Astrocyte (in vitro differentiated cells and primary cell): ENCODE measurements around the gene PYGM. TPM values are rescaled to one million over a fixed set of nuclear protein-coding genes. Genes with fewer than 3 reads are reported as not detected.

Experiments
- DNase-seq: peaks from one replicate; pipeline ENCODE4 v3.0.0-alpha.2; 2010; ENCODE audit warnings: low read depth
- FAIRE-seq: peaks from 2 replicates; lab custom pipeline; 2011; peaks lifted over from hg19 to GRCh38; lab: Jason Lieb, UNC
- H2AFZ ChIP-seq: 2 replicates; pipeline ENCODE4 v1.6.0; 2012; ENCODE audit warnings: low read depth, low read length, inconsistent platforms
- H3K27ac ChIP-seq: 2 replicates; pipeline ENCODE4 v1.5.1; 2011; ENCODE audit warnings: low read depth, low read length, inconsistent platforms
- H3K27me3 ChIP-seq: 2 replicates; pipeline ENCODE4 v1.6.0; 2011; ENCODE audit warnings: low read length, inconsistent platforms; ENCODE audit not compliant: insufficient read depth
- H3K36me3 ChIP-seq: 2 replicates; pipeline ENCODE4 v1.5.1; 2011; ENCODE audit warnings: low read length, inconsistent platforms; ENCODE audit not compliant: insufficient read depth
- H3K4me1 ChIP-seq: 2 replicates; pipeline ENCODE4 v1.5.1; 2011; ENCODE audit warnings: low read length, inconsistent platforms; ENCODE audit not compliant: insufficient read depth
- H3K4me2 ChIP-seq: 2 replicates; pipeline ENCODE4 v1.6.0; 2012; ENCODE audit warnings: low read length, inconsistent platforms
- H3K4me3 ChIP-seq: 2 replicates; pipeline ENCODE4 v1.5.1; 2011; ENCODE audit warnings: low read depth, mild to moderate bottlenecking, low read length, inconsistent platforms; ENCODE audit not compliant: insufficient read depth
- H3K79me2 ChIP-seq: 2 replicates; pipeline ENCODE4 v1.6.0; 2012; ENCODE audit warnings: mild to moderate bottlenecking, low read length, inconsistent platforms; ENCODE audit not compliant: insufficient read depth
- H3K9ac ChIP-seq: 2 replicates; pipeline ENCODE4 v1.6.0; 2012; ENCODE audit warnings: mild to moderate bottlenecking, low read length, inconsistent platforms
- H3K9me3 ChIP-seq: 2 replicates; pipeline ENCODE4 v1.5.1; 2012; ENCODE audit warnings: low read depth, mild to moderate bottlenecking, low read length, inconsistent platforms; ENCODE audit not compliant: insufficient read depth
- H4K20me1 ChIP-seq: 2 replicates; pipeline ENCODE4 v1.6.0; 2012; ENCODE audit warnings: low read length, inconsistent platforms; ENCODE audit not compliant: insufficient read depth
- H3K27ac Mint-ChIP-seq: one replicate; pipeline ENCODE4 v1.8.0; 2021; ENCODE audit warnings: mild to moderate bottlenecking, mixed read lengths; ENCODE audit not compliant: unreplicated experiment
- H3K27me3 Mint-ChIP-seq: one replicate; pipeline ENCODE4 v1.8.0; 2021; ENCODE audit warnings: low read depth, mixed read lengths; ENCODE audit not compliant: unreplicated experiment
- H3K36me3 Mint-ChIP-seq: one replicate; pipeline ENCODE4 v1.8.0; 2021; ENCODE audit warnings: low read depth, mixed read lengths; ENCODE audit not compliant: unreplicated experiment
- H3K4me1 Mint-ChIP-seq: one replicate; pipeline ENCODE4 v1.8.0; 2021; ENCODE audit warnings: low read depth, mixed read lengths; ENCODE audit not compliant: unreplicated experiment
- H3K4me3 Mint-ChIP-seq: one replicate; pipeline ENCODE4 v1.8.0; 2021; ENCODE audit warnings: mild to moderate bottlenecking, moderate library complexity, mixed read lengths; ENCODE audit not compliant: unreplicated experiment
- H3K9me3 Mint-ChIP-seq: one replicate; pipeline ENCODE4 v1.8.0; 2021; ENCODE audit warnings: mild to moderate bottlenecking, mixed read lengths; ENCODE audit not compliant: unreplicated experiment
- CTCF ChIP-seq: IDR thresholded peaks from 2 replicates; pipeline ENCODE4 v1.5.1; 2011; ENCODE audit warnings: low read depth, mild to moderate bottlenecking, inconsistent platforms, low read length, moderate library complexity; ENCODE audit not compliant: insufficient read depth
- EZH2 ChIP-seq: IDR thresholded peaks from 2 replicates; pipeline ENCODE4 v1.6.1; 2012; ENCODE audit warnings: mild to moderate bottlenecking, low read length, inconsistent platforms; ENCODE audit not compliant: insufficient read depth
- total RNA-seq: library from RNA; stranded (reverse); gene quantifications from 2 replicates; pipeline ENCODE4 v1.2.1, GENCODE V29; 2021

Gene PYGM
- total RNA-seq, 1 donor from 2014 or later: 0.68 TPM

DNA sequence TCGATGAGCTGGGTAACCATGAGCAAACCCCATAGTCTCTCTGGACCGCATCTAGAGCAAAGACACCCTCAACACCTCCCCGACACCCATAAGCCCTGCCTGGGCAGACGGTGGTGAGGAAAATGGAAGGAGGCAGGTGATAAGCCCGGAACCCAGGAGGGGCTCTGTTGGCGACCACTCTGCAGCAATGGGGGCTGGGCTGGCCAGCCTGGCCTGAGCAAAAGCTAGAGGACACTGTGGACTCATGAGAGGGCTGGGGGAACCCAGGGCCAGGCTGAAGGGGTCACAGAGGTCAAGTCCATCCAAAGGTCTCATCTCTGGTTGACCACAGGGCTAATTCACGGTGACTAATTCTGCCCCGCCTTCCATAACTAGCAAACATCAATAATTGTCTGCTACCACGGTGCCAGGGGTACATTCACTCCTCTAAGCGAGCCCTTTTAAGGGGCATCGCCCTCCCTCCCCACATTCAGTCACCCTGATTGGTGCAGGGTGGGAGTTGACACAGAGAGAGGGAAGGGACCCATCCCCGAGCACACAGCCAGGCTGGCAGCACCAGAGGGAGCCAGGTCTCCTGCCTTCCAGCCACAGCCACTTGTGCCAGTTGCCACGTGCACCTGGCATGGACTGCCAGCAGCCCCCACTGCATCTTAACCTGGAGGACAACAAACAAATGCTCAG lies 4.0 kb downstream of the PYGM start:
- H3K4me1 Mint-ChIP-seq: peaks cover 7% of the 10 kb centered on the region
- Histone ChIP-seq H3K36me3 (no peaks in the 10 kb centered on the region), H3K4me2 (no peak overlapping the region), H3K27me3 (no peaks in the 10 kb centered on the region), H3K4me1 (no peaks in the 10 kb centered on the region), H3K27ac (no peak overlapping the region), H3K9ac (no peak overlapping the region), H4K20me1 (peaks cover 10% of the 10 kb centered on the region), H3K9me3 (no peaks in the 10 kb centered on the region), H3K4me3 (no peak overlapping the region), H2AFZ (no peak overlapping the region), H3K79me2 (no peaks in the 10 kb centered on the region)
- H3K4me3 Mint-ChIP-seq: no peak overlapping the region
- TF ChIP-seq CTCF (no peak), EZH2 (no peak)
- peaks cover 6% of the 10 kb centered on the region for H3K36me3 Mint-ChIP-seq
- H3K9me3 Mint-ChIP-seq: no peaks in the 10 kb centered on the region
- DNase-seq (no peak), FAIRE-seq (no peak)
- H3K27ac Mint-ChIP-seq: no peak overlapping the region
- H3K27me3 Mint-ChIP-seq: peaks cover 17% of the 10 kb centered on the region

GRCh38 chr11:64754919-64755662 lies 4.7 kb downstream of the PYGM start:
- peaks cover 7% of the 10 kb centered on the region for H3K36me3 Mint-ChIP-seq

More at GRCh38 chr11:64754919-64755662, 4.7 kb downstream of the PYGM start:
- H3K9ac ChIP-seq: no peak overlapping the region
- no peaks in the 10 kb centered on the region for H3K36me3 ChIP-seq
- H3K4me1 ChIP-seq: no peaks in the 10 kb centered on the region
- Mint-ChIP-seq H3K4me1 (peaks cover 6% of the 10 kb centered on the region), H3K27me3 (peaks cover 17% of the 10 kb centered on the region), H3K9me3 (no peaks in the 10 kb centered on the region), H3K4me3 (no peak overlapping the region), H3K27ac (no peak overlapping the region)
- no peak overlapping the region for H3K27ac ChIP-seq
- H2AFZ ChIP-seq: no peak overlapping the region
- FAIRE-seq: no peak
- H3K4me3 ChIP-seq: no peak overlapping the region
- H4K20me1 ChIP-seq: peaks cover 3% of the 10 kb centered on the region
- no peaks in the 10 kb centered on the region for H3K79me2 ChIP-seq
- no peak overlapping the region for H3K4me2 ChIP-seq
- no peak for DNase-seq
- no peaks in the 10 kb centered on the region for H3K9me3 ChIP-seq
- TF ChIP-seq EZH2: no peak
- no peak for TF ChIP-seq CTCF
- no peaks in the 10 kb centered on the region for H3K27me3 ChIP-seq
